ENCODE results near the gene PRDM7. TPM values are rescaled to one million over a fixed set of nuclear protein-coding genes. Genes with fewer than 3 reads are reported as not detected.

The PRDM7 gene
- total RNA-seq: not detected in 2 replicates

DNA sequence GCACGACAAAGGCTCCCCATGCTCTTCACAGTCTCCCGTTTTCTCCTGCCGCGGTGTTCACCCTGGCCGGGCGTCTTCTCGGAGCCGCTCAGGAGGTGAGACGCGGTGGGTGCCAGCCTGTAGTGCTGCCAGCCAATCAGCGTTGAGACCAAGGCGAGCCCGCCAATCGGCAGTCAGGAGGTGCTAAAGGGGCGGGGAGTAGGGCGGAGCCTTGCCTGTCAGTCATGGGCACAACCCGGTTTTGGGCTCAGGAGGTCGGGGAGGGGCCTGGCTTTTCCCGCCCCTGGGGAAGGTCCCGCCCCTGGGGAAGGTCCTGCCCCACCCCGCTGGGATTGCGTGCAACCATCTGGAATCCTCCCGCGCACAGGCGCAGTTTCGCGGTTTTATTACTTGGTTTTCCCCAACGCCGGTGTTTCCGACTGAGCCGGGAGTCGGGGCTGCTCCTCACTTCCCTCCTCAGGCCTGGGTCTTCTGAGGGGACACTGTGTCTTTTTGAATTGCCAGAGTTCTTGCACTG is at the start of gene PRDM7:
Gene PRDM7, minus strand, starts transcription at position 92 of the 517 bp plus-strand sequence. CDS start 1,421 bp downstream, outside the sequence.

DNA sequence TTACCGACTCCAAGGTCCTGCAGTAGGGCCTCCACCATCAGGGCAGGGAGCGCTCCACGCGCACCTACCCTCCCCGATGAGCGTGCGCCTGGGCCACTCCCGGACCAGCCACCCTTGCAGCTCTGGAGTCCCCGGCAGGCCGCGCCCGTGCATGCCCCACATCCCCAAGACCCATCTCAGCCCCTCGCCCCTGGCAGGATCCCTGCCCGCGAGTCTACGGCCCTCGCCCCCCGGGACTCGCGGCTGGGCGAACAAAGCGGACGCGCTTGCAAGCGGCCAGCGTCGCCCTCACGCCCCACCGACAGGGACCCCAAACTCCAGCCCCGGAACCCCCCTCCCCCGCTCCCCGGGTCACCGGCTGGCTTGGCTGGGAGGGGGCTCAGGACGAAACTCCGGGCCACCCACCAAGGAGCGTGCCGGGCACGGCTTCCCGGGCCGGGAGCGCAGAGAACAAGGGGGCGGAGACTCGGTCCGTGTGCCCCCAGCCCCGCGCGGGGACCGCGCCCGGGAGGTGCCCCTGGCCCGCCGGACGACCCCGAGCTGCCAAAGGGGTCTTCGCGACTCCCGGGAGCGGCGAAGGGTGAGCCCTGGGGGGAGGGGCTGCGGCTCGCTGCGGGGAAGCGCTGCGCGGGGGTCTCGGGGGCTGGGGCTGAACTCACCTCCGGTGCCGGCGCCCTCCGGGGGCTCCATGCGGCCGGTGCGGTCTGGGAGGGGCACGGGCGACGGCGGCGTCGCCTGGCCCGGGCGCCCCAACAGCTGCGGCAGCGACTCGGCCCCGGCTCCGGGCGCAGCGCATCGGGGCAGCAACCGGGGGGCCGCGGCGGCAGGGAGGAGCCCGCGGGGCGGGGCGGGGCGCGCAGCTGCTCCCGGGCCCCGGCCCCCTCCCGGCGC is 58.2 kb downstream of the PRDM7 start, which contains the start of gene DBNDD1:
Gene DBNDD1, minus strand, starts transcription at position 805 of the 891 bp plus-strand sequence. Its CDS starts 115 bp downstream, at position 690.

Other genes starting within 250 kb of the PRDM7 start
- gene SPIRE2, start 248.9 kb downstream of the PRDM7 start, total RNA-seq: 1.2 and 1.3 TPM in 2 replicates
- 111 and 127 TPM in 2 replicates for gene TCF25, start 203.7 kb downstream of the PRDM7 start, total RNA-seq
- 3.9 and 4.1 TPM in 2 replicates for gene MC1R, start 158.5 kb downstream of the PRDM7 start, total RNA-seq
- 105 and 143 TPM in 2 replicates for gene TUBB3, start 154.0 kb downstream of the PRDM7 start, total RNA-seq
- gene DEF8, start 128.6 kb downstream of the PRDM7 start, total RNA-seq: 72.9 and 85.9 TPM in 2 replicates
- gene DBNDD1, start 57.9 kb downstream of the PRDM7 start, total RNA-seq: 4.7 and 5.7 TPM in 2 replicates

Data from hair follicular keratinocyte (primary cell).